SK-N-SH (cell line): ENCODE results near the gene SLC5A9.

Experiments
- GATA2 ChIP-seq: sonication (generic); formaldehyde crosslinking; IDR thresholded peaks from 2 replicates; pipeline ENCODE4 v1.5.0; 2020; ENCODE audit warnings: mild to moderate bottlenecking, missing genetic modification reagents
- POLR2AphosphoS5 ChIP-seq: IDR thresholded peaks from 2 replicates; pipeline ENCODE4 v1.6.1; 2012; ENCODE audit warnings: low read depth, low read length
- RAD21 ChIP-seq: IDR thresholded peaks from 2 replicates; pipeline ENCODE4 v1.6.1; 2012; ENCODE audit warnings: mild to moderate bottlenecking, low read length
- TF ChIP-seq, protein P1 (sequence below): fragments of 200-600 bp; sonication (generic); IDR thresholded peaks from 2 replicates; pipeline ENCODE4 v1.6.1; 2017; ENCODE audit warnings: antibody characterized with exemption, mild to moderate bottlenecking, moderate library complexity
- TF ChIP-seq, protein P2 (sequence below): IDR thresholded peaks from 2 replicates; pipeline ENCODE4 v1.6.1; 2012; ENCODE audit warnings: mild to moderate bottlenecking, low read depth, low read length, moderate library complexity

DNA sequence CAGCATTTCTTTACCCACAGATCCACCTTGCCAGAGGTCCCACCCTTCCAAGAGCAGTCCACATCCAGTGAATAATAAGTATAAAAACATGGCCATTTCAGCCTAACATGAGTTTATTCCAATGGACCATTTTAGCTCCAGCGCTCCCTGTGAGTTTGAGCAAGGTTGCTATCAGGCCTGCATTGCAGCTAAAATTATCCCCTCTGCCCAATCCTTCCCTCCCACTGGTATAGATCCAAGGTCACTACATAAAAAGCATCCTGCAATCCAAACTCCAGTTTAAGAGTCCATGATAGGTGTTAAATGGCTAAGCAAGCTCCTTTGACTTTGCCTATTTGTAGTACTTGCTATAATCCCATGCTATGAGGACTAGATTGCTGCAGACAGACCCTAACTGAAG lies 35.6 kb downstream of the SLC5A9 start:
- TF ChIP-seq, protein P1, sequence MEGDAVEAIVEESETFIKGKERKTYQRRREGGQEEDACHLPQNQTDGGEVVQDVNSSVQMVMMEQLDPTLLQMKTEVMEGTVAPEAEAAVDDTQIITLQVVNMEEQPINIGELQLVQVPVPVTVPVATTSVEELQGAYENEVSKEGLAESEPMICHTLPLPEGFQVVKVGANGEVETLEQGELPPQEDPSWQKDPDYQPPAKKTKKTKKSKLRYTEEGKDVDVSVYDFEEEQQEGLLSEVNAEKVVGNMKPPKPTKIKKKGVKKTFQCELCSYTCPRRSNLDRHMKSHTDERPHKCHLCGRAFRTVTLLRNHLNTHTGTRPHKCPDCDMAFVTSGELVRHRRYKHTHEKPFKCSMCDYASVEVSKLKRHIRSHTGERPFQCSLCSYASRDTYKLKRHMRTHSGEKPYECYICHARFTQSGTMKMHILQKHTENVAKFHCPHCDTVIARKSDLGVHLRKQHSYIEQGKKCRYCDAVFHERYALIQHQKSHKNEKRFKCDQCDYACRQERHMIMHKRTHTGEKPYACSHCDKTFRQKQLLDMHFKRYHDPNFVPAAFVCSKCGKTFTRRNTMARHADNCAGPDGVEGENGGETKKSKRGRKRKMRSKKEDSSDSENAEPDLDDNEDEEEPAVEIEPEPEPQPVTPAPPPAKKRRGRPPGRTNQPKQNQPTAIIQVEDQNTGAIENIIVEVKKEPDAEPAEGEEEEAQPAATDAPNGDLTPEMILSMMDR: no peak
- no peak for TF ChIP-seq GATA2 (CRISPR knock-in tag)
- TF ChIP-seq RAD21: no peak
- no peak for TF ChIP-seq POLR2AphosphoS5
- TF ChIP-seq, protein P2, sequence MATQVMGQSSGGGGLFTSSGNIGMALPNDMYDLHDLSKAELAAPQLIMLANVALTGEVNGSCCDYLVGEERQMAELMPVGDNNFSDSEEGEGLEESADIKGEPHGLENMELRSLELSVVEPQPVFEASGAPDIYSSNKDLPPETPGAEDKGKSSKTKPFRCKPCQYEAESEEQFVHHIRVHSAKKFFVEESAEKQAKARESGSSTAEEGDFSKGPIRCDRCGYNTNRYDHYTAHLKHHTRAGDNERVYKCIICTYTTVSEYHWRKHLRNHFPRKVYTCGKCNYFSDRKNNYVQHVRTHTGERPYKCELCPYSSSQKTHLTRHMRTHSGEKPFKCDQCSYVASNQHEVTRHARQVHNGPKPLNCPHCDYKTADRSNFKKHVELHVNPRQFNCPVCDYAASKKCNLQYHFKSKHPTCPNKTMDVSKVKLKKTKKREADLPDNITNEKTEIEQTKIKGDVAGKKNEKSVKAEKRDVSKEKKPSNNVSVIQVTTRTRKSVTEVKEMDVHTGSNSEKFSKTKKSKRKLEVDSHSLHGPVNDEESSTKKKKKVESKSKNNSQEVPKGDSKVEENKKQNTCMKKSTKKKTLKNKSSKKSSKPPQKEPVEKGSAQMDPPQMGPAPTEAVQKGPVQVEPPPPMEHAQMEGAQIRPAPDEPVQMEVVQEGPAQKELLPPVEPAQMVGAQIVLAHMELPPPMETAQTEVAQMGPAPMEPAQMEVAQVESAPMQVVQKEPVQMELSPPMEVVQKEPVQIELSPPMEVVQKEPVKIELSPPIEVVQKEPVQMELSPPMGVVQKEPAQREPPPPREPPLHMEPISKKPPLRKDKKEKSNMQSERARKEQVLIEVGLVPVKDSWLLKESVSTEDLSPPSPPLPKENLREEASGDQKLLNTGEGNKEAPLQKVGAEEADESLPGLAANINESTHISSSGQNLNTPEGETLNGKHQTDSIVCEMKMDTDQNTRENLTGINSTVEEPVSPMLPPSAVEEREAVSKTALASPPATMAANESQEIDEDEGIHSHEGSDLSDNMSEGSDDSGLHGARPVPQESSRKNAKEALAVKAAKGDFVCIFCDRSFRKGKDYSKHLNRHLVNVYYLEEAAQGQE: no peak
